Measurements from ENCODE around the gene BRD8.

The BRD8 gene

DNA sequence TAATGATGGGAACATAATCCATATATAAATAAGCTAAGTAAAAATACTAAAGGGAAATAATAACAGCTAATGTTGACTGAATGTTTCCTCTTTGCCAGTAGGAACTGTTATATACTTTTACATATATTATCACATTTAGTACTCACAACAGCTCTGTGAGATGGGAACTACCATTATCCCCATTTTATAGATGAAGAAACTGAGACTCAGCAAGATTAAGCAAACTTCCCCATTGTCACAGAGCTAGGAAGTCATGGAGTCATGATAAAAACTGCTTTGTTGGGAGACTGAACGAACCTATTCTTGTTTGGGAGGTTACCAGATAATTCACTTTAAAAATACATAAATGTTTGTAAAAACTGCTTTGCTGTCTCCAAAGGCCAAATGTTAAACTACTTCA, 71.2 kb downstream of the BRD8 start:
- TF ChIP-seq, protein P1, sequence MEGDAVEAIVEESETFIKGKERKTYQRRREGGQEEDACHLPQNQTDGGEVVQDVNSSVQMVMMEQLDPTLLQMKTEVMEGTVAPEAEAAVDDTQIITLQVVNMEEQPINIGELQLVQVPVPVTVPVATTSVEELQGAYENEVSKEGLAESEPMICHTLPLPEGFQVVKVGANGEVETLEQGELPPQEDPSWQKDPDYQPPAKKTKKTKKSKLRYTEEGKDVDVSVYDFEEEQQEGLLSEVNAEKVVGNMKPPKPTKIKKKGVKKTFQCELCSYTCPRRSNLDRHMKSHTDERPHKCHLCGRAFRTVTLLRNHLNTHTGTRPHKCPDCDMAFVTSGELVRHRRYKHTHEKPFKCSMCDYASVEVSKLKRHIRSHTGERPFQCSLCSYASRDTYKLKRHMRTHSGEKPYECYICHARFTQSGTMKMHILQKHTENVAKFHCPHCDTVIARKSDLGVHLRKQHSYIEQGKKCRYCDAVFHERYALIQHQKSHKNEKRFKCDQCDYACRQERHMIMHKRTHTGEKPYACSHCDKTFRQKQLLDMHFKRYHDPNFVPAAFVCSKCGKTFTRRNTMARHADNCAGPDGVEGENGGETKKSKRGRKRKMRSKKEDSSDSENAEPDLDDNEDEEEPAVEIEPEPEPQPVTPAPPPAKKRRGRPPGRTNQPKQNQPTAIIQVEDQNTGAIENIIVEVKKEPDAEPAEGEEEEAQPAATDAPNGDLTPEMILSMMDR (IDR thresholded peaks at IDR 0.05; ENCODE audit: low read depth, low read length, missing control alignments): no peak
- no peak for DNase-seq (ENCODE audit: extremely low read depth, low read depth)
- H3K4me3 ChIP-seq (replicated peaks; ENCODE audit: low read depth, low read length): no peak overlapping the region

DNA sequence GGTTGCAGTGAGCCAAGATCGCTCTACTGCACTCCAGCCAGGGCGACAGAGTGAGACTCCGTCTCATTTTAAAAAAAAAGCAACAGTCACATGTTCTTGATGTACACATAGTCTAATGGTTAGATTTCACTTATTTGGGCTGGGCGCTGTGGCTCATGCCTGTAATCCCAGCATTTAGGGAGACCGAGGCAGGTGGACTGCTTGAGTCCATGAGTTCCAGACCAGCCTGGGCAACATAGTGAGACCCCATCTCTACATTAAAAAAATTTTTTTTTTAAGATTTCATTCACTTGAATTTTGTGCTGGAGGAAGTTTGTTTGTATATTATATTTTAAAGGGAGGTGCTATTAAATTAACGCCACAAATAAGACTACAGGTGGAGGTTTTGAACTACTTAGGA, 72.7 kb downstream of the BRD8 start:
- TF ChIP-seq, protein P1 (IDR thresholded peaks at IDR 0.05; ENCODE audit: low read depth, low read length, missing control alignments): no peak
- no peak overlapping the region for H3K4me3 ChIP-seq (replicated peaks; ENCODE audit: low read depth, low read length)
- no peak for DNase-seq (ENCODE audit: extremely low read depth, low read depth)

DNA sequence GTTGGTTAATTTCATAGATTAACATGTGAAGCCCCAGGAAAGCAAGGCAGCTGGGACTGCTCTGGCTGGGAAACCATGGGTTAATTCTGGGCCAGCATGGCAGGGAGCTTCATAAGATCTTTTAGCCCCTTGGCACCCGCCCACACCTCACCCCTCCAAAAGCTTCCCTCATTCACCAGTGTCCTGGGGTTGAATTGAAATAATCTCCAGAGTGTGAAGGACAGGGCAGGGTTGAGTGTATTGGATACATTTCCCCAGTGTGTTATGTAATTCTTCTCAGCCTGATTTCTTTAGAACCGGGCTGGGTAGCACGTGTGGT, 75.2 kb downstream of the BRD8 start:
- TF ChIP-seq, protein P1 (IDR thresholded peaks at IDR 0.05; ENCODE audit: low read depth, low read length, missing control alignments): no peak
- DNase-seq (ENCODE audit: extremely low read depth, low read depth): no peak
- no peak overlapping the region for H3K4me3 ChIP-seq (replicated peaks; ENCODE audit: low read depth, low read length)

DNA sequence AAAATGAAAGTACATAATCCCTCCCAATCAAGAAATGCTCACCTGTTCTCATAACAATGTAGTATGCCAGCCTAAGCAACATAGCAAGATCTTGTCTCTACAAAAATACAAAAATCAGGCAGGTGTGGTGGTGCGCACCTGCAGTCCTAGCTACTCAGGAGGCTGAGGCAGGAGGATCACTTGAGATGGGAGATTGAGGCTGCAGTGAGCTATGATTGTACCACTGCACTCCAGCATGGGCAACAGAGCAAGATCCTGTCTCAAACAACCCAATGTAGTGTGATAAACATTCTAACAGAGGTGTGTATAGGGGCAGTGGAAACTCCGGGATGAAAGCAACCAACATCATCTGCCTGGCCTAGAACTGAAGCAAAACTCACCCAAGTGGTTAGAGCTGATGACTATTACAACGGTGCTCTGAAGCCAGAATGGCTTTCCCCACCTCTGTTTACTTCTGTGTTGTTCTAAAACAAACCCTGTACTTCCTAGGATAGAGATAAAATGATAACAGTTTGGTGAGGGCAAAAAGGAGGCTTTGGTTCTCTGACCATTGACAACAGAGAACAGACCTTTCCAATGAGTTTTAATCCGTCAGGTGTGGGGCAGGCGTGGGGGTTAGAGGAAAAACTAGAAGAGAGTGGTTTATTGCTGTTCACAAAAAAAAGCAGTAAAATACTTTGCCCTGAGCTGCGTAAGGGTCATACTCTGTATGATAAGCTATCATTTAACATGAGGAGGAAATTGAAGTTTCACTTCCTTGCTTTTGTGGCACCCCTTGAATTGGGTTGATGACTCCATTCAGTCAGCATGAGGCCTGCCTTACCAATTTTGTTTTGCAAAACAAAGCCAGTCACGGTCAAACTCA, 75.7 kb downstream of the BRD8 start:
- TF ChIP-seq, protein P1 (IDR thresholded peaks at IDR 0.05; ENCODE audit: low read depth, low read length, missing control alignments): no peak
- no peak for DNase-seq (ENCODE audit: extremely low read depth, low read depth)

DNA sequence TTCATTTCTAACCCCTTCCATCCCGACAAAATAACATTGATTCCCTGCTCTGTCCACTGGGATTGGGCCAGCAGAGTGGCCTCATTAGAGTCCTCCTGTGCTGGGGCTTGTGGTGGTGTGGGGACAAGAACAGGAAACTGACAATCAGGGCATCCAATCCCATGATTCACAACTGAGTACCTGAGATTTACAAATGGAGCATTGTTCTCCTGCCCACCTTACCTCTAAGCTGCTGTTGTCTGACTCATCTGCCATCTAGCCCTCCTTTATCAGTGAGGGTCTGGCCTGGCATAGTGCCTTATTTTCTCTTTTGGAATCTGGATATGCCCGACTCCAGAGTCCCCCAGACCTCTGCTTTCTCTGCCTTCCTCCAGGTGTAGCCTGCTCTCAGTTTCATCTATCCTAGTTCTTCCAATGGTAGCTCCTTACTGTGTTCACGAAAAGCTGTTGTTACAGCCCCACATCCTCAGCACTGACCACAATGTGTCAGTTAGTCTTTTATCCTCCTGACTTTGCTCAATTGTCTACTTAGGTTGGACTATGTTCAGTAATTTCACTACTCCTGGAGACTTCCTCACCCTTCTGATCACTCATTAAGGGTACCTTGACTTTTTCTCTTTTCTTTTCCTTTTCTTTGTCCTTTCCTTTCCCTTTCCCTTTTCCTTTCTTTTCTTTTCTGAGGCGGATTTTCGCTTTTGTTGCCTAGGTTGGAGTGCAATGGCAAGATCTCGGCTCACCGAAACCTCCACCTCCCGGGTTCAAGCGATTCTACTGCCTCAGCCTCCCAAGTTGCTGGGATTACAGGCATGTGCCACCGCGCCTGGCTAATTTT, 81.2 kb downstream of the BRD8 start:
- no peak for DNase-seq (ENCODE audit: extremely low read depth, low read depth)
- no peak overlapping the region for H3K4me3 ChIP-seq (replicated peaks; ENCODE audit: low read depth, low read length)
- TF ChIP-seq, protein P1 (IDR thresholded peaks at IDR 0.05; ENCODE audit: low read depth, low read length, missing control alignments): no peak

More for the DNA sequence above, 75.7 kb downstream of the BRD8 start:
- H3K4me3 ChIP-seq (replicated peaks; ENCODE audit: low read depth, low read length): no peak overlapping the region

DNA sequence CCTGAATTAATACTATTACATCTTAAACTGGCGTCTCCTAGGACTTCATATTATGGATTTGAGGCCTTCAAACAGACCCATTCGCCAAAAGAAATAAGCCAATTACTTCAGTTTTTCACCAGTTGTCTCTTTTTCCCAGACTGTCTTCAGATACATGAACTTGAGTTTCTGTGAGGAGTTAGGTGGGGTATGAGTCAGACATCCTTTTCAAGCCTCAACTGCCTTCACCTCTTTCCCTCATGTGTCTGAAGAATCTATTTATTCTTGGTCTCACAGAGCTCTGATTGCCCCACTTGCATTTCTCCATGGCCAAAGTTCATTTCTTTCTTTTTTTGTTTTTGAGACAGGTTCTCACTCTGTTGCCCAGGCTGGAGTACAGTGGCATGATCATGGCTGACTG, 82.1 kb downstream of the BRD8 start:
- TF ChIP-seq, protein P1 (IDR thresholded peaks at IDR 0.05; ENCODE audit: low read depth, low read length, missing control alignments): no peak
- DNase-seq (ENCODE audit: extremely low read depth, low read depth): no peak
- H3K4me3 ChIP-seq (replicated peaks; ENCODE audit: low read depth, low read length): no peak overlapping the region
